HepG2 (cell line): ENCODE data around the gene IL17C. TPM values are rescaled to one million over a fixed set of nuclear protein-coding genes. Genes with fewer than 3 reads are reported as not detected.

Source experiments
- BCLAF1 ChIP-seq: fragments of 450-650 bp; IDR thresholded peaks from 2 replicates; pipeline ENCODE4 v1.6.1; 2017; ENCODE audit warnings: mild to moderate bottlenecking
- BHLHE40 ChIP-seq: IDR thresholded peaks from 2 replicates; pipeline ENCODE4 v1.6.1; 2011; ENCODE audit warnings: low read length, improper control_type of control experiment
- EED ChIP-seq: sonication (generic); formaldehyde crosslinking; IDR thresholded peaks from 2 replicates; pipeline ENCODE4 v1.5.0; 2020; ENCODE audit warnings: mild to moderate bottlenecking, missing genetic modification reagents
- HNRNPL ChIP-seq: fragments of 200-400 bp; formaldehyde crosslinking; IDR thresholded peaks from 2 replicates; pipeline ENCODE4 v1.6.1; 2017; ENCODE audit warnings: mild to moderate bottlenecking, low read depth, low read length
- KLF13 ChIP-seq: sonication (generic); formaldehyde crosslinking; IDR thresholded peaks from 2 replicates; pipeline ENCODE4 v1.4.0; 2020; ENCODE audit warnings: mild to moderate bottlenecking, missing genetic modification reagents
- KLF9 ChIP-seq: IDR thresholded peaks from 2 replicates; pipeline ENCODE4 v1.6.1; 2016; ENCODE audit warnings: low read depth
- MBNL3 ChIP-seq: fragments of 250-450 bp; sonication (Bioruptor Pico); conservative IDR thresholded peaks from 2 replicates; pipeline ENCODE4 v1.8.0; 2022; ENCODE audit warnings: mild to moderate bottlenecking, inconsistent platforms
- NR2F1 ChIP-seq, 2 experiments: fragments of 450-650 bp in 1 of 2; formaldehyde crosslinking in 1 of 2; IDR thresholded peaks; 2 replicates each; pipeline versions ENCODE4 v1.5.0 to v1.6.1; 2016 to 2020; ENCODE audit warnings: mild to moderate bottlenecking in 1 of 2, missing compliant biosample characterization in 1 of 2, missing genetic modification reagents in 1 of 2, moderate library complexity in 1 of 2
- RARG ChIP-seq: sonication (generic); formaldehyde crosslinking; IDR thresholded peaks from 2 replicates; pipeline ENCODE4 v1.4.0; 2020; ENCODE audit warnings: low read depth, mild to moderate bottlenecking, missing genetic modification reagents
- RBM39 ChIP-seq: fragments of 200-400 bp; formaldehyde crosslinking; IDR thresholded peaks from one replicate; pipeline ENCODE4 v1.6.1; 2018; ENCODE audit warnings: antibody characterized with exemption, mild to moderate bottlenecking, low read depth, low read length; ENCODE audit not compliant: poor library complexity, severe bottlenecking
- RNF2 ChIP-seq: fragments of 450-650 bp; conservative IDR thresholded peaks from 2 replicates; pipeline ENCODE4 v1.6.1; 2016; ENCODE audit warnings: low read depth
- SMAD1 ChIP-seq: sonication (generic); formaldehyde crosslinking; IDR thresholded peaks from 2 replicates; pipeline ENCODE4 v1.4.0; 2020; ENCODE audit warnings: missing genetic modification reagents, low read depth, mild to moderate bottlenecking, borderline replicate concordance
- ZBTB20 ChIP-seq: sonication (generic); formaldehyde crosslinking; IDR thresholded peaks from 2 replicates; pipeline ENCODE4 v1.8.1; 2023; ENCODE audit warnings: missing genetic modification reagents, low read depth, mild to moderate bottlenecking, borderline replicate concordance
- ZBTB43 ChIP-seq: sonication (generic); formaldehyde crosslinking; conservative IDR thresholded peaks from 2 replicates; pipeline ENCODE4 v1.4.0; 2020; ENCODE audit warnings: missing genetic modification reagents
- ZFP90 ChIP-seq: sonication (generic); formaldehyde crosslinking; IDR thresholded peaks from 2 replicates; pipeline ENCODE4 v1.8.0; 2022; ENCODE audit warnings: missing genetic modification reagents, mild to moderate bottlenecking, inconsistent platforms, borderline replicate concordance
- ZNF20 ChIP-seq: sonication (generic); formaldehyde crosslinking; IDR thresholded peaks from 2 replicates; pipeline ENCODE4 v1.4.0; 2020; ENCODE audit warnings: mild to moderate bottlenecking, moderate library complexity, missing genetic modification reagents
- ZNF230 ChIP-seq: sonication (generic); formaldehyde crosslinking; IDR thresholded peaks from 2 replicates; pipeline ENCODE4 v1.4.0; 2020; ENCODE audit warnings: mild to moderate bottlenecking, missing genetic modification reagents
- ZNF232 ChIP-seq: sonication (generic); formaldehyde crosslinking; IDR thresholded peaks from 2 replicates; pipeline ENCODE4 v1.4.0; 2020; ENCODE audit warnings: missing genetic modification reagents, borderline replicate concordance
- ZNF331 ChIP-seq: sonication (generic); formaldehyde crosslinking; IDR thresholded peaks from 2 replicates; pipeline ENCODE4 v1.4.0; 2020; ENCODE audit warnings: missing genetic modification reagents
- ZNF746 ChIP-seq: sonication (generic); formaldehyde crosslinking; IDR thresholded peaks from 2 replicates; pipeline ENCODE4 v1.8.0; 2022; ENCODE audit warnings: mild to moderate bottlenecking, missing genetic modification reagents
- polyA plus RNA-seq, 8 experiments: library from polyadenylated mRNA; depleted of rRNA in 3 of 8; stranded (reverse) in 7 of 8; unstranded in 1 of 8; fragments of >200 nt; fragmentation: Illumina TruSeq in 4 of 8; extraction: Trizol in 4 of 8; gene quantifications; 2 replicates each; pipeline versions ENCODE4 v1.2.1 to v1.2.3, GENCODE V29; 2011 to 2016; ENCODE audit warnings: low read depth in 4 of 8, missing spikeins in 1 of 8, mixed read lengths in 1 of 8; ENCODE audit not compliant: insufficient read depth in 1 of 8
- total RNA-seq, 5 experiments: library from RNA; depleted of rRNA; stranded (reverse); fragments of >200 nt; fragmentation: Illumina TruSeq; extraction: Trizol; gene quantifications; 2 replicates each; pipeline ENCODE4 v1.2.3, GENCODE V29; 2016; ENCODE audit warnings: low read depth in 1 of 5
- TF ChIP-seq, protein P1 (sequence below): sonication (generic); formaldehyde crosslinking; conservative IDR thresholded peaks from 2 replicates; pipeline ENCODE4 v1.8.0; 2022; ENCODE audit warnings: mild to moderate bottlenecking, moderate library complexity, missing genetic modification reagents
- TF ChIP-seq, protein P2 (sequence below): IDR thresholded peaks from 2 replicates; pipeline ENCODE4 v1.6.1; 2016; ENCODE audit warnings: mild to moderate bottlenecking, missing biosample characterization, missing genetic modification reagents
- TF ChIP-seq, protein P3 (sequence below): sonication (generic); formaldehyde crosslinking; conservative IDR thresholded peaks from 2 replicates; pipeline ENCODE4 v1.4.0; 2020; ENCODE audit warnings: missing genetic modification reagents

IL17C gene
- total and polyA plus RNA-seq, 2 of the 13 experiments (the other 11 are each of a cell fraction or from before 2014, with no cell fraction given) = not detected

DNA sequence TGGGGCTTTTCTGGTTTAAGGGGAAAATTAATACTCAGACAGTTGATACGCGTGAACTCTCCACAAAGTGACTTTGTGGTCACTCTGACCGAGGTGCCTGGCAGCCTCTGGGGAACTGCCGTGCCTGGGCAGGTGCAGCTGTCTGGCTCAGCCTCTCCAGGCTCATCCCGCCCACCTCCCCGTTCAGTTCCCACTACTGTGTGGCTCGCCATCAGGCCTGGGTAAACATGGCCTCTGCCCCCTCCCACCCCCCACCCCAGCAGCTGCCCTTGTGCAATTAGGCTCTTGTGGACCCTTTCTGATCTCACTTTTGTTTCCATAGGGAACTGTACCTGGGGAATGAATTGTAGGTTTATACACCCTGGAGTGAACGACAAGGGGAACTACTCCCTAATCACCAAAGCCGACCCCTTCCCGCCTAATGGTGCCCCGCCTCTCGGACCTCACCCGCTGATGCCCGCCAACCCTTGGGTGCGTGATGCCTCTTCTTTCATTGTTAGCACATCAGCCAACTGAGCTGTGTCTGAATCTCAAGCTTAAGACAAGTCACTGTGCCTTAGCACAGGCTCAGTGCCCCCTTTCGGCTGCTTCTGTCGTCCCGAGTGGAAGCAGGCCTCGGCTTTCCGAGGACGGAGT, 40.4 kb upstream of the IL17C start (continued):
- TF ChIP-seq ZNF331 (peak; percentile 47), BCLAF1 (no peak), ZBTB43 (CRISPR knock-in tag) (no peak), RNF2 (no peak), EED (CRISPR knock-in tag) (no peak), ZNF230 (CRISPR knock-in tag) (no peak), ZNF20 (CRISPR knock-in tag) (no peak), ZNF746 (CRISPR knock-in tag) (peak; percentile 72; the same call in 1 of the 2 replicates), BHLHE40 (no peak), SMAD1 (CRISPR knock-in tag) (peak; percentile 61; the same call in 1 of the 2 replicates), ZFP90 (CRISPR knock-in tag) (peak; percentile 68; the same call in 1 of the 2 replicates), HNRNPL (peak; percentile 70; the same call in 1 of the 2 replicates), RBM39 (no peak), KLF9 (no peak), NR2F1 (CRISPR knock-in tag; IDR thresholded peaks at IDR 0.05) (peak in 1 of 2 experiments; percentile 84; a peak in 2 of 4 replicates), RARG (no peak), ZNF232 (CRISPR knock-in tag) (no peak), ZBTB20 (CRISPR knock-in tag) (no peak), MBNL3 (no peak), KLF13 (no peak)
- TF ChIP-seq, protein P1, sequence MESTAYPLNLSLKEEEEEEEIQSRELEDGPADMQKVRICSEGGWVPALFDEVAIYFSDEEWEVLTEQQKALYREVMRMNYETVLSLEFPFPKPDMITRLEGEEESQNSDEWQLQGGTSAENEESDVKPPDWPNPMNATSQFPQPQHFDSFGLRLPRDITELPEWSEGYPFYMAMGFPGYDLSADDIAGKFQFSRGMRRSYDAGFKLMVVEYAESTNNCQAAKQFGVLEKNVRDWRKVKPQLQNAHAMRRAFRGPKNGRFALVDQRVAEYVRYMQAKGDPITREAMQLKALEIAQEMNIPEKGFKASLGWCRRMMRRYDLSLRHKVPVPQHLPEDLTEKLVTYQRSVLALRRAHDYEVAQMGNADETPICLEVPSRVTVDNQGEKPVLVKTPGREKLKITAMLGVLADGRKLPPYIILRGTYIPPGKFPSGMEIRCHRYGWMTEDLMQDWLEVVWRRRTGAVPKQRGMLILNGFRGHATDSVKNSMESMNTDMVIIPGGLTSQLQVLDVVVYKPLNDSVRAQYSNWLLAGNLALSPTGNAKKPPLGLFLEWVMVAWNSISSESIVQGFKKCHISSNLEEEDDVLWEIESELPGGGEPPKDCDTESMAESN (CRISPR knock-in tag) = no peak
- TF ChIP-seq, protein P2, sequence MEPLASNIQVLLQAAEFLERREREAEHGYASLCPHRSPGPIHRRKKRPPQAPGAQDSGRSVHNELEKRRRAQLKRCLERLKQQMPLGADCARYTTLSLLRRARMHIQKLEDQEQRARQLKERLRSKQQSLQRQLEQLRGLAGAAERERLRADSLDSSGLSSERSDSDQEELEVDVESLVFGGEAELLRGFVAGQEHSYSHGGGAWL (CRISPR knock-in tag) = no peak
- TF ChIP-seq, protein P3, sequence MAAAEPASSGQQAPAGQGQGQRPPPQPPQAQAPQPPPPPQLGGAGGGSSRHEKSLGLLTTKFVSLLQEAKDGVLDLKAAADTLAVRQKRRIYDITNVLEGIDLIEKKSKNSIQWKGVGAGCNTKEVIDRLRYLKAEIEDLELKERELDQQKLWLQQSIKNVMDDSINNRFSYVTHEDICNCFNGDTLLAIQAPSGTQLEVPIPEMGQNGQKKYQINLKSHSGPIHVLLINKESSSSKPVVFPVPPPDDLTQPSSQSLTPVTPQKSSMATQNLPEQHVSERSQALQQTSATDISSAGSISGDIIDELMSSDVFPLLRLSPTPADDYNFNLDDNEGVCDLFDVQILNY (CRISPR knock-in tag) = no peak
